Nucleus accumbens (tissue), 56 donors: Measurements from ENCODE around the gene KCNE2.
"Not testable (repeated sequence)": the region's sequence is repeated elsewhere in the genome, so short reads cannot be mapped to it uniquely, and the experiment has no call there.

Source experiments
- DNase-seq, 56 donors: peaks; one replicate each; lab custom pipeline; 2025; lab: John Stamatoyannopoulos, UW

KCNE2 gene

DNA sequence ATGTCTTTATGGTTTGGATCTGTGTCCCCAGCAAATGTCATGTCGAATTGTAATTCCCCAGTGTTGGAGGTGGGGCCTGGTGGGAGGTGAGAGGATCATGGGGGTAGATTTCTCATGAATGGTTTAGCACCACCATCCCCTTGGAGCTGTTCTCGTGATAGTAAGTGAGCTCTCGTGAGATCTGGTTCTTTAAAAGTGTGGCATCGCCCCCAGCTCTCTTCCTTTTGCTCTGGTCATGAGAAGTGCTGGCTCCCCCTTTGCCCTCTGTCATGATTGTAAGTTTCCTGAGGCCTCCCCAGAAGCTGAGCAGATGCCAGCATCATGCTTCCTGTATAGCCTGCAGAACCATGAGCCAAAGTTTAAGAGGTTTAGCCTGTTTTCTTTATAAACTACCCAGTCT is 11.2 kb upstream of the KCNE2 start:
- no peak for DNase-seq

DNA sequence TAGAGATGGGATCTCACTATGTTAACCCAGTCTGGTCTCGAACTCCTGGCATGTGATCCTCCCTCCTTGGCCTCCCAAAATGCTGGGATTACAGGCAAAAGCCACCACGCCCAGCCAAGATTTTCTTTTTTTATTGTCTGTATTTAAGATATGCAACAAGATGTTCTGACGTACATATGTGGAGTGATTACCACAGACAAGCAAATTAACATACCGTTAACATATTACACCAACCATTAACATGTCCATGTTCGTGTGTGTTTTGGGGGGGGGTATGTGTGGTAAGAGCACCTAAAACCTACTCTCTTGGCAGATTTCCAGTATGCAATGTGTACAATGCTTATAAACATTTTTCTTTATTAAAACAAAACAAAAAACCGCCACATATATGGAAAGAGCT is 10.6 kb upstream of the KCNE2 start:
- no peak for DNase-seq

DNA sequence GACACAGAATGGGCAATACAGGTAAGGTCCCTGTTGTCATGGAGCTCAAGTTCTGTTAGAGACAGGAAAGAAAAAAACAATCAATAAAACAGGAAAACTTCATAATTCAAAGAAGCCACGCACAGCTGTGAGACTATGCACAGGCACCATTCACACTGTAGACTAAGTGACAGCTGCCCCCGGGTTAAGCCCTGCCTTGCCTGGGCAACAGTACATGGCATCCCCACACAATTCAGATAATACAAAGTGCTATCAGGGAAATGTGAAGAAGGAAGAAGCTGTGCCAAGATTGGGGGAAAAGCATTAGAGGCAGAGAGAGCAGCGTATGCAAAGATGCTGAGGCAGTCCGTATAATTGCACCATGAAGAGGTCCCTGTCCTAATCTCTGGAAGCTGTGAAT is 9.0 kb upstream of the KCNE2 start:
- no peak for DNase-seq

DNA sequence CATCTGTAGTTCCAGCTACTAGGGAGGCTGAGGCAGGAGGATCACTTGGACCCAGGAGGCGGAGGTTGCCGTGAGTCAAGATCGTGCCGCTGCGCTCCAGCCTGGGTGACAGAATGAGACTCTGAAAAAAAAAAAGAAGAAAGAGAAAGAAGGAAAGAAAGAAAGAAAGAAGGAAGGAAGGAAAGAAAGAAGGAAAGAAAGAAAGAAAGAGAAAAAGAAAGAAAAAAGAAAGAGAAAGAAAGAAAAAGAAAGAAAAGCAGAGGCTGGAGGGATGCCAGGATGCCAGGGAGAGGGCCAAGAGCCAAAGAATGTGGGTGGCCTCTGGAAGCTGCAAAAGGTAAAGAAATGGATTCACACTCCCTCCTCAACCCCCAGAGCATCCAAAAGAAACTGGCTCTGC is 8.2 kb upstream of the KCNE2 start:
- no peak for DNase-seq

DNA sequence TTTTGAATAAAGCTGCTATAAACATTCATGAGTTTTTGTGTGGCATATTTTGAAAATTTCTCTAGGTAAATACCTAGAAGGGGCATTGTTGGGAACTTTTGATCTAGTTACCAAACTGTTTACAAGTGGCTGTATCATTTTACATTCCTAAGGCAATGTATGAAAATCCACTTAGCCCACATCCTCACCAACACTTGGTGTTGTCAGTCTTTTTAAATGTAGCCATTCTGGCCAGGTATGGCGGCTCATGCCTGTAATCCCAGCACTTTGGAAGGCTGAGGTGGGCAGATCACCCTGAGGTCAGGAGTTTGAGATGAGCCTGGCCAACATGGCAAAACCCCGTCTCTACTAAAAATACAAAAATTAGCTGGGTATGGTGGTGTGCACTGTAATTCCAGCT is 5.9 kb upstream of the KCNE2 start:
- no peak for DNase-seq

DNA sequence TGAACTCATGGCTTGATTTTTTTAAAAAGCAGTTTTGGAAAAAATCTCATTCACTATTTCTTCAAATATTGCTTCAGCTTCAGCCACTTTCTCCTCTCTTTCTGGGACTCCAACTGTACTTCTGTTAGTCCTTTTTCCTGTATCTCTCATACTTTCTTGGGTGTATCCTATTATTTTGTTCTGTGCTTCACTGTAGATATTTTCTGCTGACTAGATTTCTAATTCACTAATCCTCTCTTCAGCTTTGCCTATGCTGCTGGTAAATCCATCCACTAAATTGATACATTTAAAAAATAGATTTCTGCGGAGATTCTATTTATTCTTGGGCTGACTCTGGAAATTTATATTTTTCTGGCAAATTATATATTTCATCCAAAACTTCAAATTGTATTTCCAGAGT is 4.9 kb upstream of the KCNE2 start:
- DNase-seq = no peak

DNA sequence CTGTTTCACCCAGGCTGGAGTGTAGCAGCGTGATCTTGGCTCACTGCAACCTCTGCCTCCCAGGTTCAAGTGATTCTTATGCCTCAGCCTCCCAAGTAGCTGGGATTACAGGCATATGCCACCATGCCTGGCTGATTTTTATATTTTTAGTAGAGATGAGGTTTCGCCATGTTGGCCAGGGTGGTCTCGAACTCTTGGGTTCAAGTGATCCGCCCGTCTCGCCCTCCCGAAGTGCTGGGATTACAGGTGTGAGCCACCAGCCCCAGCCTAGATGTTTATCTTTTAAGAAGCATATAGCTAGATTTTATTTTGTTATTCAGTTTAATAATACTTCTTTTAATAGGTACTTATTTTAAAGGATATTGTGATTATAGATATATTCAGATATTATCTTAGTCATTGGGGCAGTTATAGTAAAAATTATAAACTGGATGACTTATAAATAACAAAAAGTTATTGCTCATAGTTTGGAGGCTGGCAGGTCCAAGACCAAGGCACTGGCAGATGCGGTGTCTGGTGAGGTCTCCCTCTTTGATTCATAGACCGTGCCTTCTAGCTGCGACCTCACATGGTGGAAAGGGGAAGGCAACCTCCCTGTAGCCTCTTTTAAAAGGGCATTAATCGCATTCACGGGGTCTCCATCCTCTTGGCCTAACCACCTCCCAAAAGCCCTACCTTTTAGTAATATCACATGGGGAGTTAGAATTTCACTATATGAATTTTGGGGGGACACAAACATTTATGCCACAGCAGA is 3.1 kb upstream of the KCNE2 start:
- DNase-seq = no peak

DNA sequence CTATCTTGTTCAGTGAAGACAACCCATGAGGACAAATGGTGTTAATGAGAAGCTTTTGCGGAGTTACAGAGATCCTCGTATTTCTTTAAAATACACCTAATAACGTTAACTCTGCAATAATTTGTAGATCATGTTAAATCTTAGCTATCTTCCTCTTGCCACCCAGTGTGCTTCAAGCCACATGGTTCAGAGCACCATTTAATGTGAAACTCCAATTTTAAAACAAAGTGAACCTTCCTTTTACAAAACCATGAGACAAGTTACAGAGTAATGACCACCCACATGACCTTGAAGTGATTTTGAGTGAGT is 1.7 kb upstream of the KCNE2 start:
- no peak for DNase-seq

DNA sequence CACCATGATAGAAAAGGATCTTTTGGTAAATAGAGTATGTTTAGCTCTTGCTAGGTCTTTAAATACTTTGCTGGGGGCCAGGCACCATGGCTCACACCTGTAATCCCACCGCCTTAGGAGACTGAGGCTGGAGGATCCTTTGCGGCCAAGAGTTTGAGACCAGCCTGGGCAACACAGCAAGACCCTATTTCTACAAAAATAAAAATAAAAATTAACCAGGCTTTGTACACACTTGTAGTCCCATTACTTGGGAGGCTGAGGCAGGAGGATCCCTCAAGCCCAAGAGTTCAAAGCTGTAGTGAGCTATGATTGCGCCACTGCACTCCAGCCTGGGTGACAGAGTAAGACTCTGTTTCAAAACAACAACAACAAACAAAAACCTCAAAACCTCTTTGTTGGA is 1.1 kb upstream of the KCNE2 start:
- no peak for DNase-seq

DNA sequence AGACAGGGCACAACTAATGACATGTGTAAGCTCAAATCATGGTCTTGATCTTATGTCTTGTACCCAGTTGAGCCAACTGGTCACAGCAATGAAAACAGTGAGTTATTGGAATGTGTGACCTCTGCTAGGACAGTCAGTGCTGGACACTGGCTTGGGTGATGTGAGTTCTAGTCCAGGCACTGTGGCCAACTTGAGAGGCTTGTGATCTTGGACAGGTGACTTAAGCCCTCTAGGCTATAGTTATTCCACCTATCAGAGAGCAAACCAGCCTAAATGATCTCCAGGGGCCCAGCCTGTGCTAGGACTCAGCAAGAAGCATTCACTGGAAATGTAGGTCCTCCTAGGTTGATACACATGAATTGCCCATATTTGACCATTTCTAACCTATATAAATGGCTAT is 1.1 kb downstream of the KCNE2 start:
- no peak for DNase-seq

DNA sequence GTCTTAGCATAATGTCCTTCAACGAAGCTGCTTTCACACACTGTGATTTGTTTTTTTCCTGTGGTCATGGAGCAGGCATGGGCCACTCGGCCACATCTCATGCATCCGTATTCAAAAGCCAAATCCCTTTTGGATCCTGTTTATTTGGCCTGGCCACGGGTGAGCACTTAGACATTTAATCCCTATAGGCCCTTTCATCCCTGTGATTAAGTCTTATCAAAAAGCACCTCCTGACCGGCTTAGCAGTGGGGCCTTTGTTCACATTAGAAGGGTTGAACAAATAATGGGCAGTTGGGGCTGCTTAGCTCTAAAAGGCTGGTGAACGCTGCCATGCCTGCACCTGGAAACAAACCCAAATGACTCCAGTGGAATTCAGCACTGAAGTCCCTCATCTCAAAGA is 2.0 kb downstream of the KCNE2 start:
- DNase-seq = no peak

DNA sequence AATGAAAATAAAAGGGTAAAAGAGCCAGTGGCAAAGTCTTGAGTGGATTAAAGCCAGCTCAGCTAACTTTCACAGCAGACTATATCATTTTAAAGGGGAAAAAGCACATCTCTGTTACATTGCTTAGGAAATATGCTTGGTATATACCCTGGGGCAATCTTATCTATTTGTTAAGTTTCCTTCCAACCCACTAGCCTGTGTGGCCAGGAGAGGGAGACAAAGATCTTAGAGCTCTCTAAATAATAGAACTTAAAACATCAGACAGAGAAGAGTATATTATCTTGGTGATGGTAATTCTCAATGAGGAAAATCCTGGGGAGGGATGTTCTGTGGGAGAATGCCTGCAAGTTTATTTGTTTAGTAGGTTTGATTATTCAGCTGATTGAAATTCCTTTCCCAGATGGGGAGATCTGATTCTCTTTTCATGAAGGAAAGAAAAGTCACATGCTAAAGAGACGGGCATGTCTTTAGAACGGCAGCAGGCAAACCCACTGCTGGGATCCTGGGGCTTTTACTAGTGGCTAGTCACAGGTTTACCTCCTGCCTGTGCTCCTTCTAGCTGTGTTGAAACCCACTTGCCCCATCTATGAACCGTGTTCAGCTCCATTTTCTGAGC is 3.6 kb downstream of the KCNE2 start:
- DNase-seq = peak in 8 of 56 donors; percentile 3 to 62 (median 12)

DNA sequence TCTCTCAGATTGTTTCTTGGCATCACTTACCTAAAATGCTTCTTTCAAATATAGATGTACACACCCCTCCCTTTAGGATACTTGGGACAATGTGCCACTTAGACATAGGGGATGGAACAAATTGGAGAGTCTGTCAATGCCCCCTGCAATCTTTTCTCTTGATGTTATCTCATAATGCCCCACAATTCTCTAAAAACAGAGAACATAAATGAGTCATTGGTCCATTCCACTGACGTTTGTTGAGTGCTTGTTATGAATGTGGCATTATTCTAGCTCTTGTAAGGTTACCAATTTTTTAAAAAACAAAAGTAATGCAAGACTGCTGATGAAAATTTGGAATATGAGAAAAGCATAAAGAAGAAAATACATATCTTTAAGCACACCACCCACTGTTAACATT is 5.9 kb downstream of the KCNE2 start:
- no peak for DNase-seq

DNA sequence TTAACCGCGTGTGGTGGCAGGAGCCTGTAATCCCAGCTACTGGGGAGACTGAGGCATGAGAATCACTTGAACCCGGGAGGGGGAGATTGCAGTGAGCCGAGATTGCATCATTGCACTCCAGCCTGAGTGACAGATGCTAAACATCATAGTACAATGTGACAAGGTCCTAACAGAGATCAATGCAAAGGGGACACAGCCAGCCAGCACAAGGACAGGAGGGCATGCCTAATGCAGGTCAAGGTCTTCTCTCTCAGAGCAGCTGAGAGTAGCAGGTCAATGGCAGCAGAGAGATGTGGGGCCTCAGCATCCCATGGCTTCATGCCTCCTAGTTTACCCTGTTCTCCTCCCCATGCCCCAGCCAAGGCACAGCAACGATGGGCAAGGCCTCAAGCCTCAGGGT is 8.5 kb downstream of the KCNE2 start:
- no peak for DNase-seq

DNA sequence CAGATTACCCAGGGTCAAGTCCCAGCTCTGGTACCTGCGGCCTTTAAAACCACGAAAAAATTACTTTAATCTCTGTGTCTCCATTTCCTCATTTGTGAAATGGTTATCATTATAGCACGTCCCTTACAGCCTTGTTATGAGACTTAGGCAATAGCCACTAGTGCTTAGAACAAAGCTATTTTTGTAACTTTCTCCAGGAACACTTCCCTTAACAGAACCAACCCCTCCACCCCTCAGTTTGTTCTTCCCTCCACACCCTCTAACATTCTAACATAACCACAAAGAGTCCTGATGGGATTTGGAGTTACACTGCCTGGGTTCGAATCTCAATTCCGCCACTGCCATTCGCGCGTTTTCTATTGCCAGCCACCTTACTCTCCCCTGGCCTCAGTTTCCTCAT is 10.7 kb downstream of the KCNE2 start:
- DNase-seq = not testable (repeated sequence)

DNA sequence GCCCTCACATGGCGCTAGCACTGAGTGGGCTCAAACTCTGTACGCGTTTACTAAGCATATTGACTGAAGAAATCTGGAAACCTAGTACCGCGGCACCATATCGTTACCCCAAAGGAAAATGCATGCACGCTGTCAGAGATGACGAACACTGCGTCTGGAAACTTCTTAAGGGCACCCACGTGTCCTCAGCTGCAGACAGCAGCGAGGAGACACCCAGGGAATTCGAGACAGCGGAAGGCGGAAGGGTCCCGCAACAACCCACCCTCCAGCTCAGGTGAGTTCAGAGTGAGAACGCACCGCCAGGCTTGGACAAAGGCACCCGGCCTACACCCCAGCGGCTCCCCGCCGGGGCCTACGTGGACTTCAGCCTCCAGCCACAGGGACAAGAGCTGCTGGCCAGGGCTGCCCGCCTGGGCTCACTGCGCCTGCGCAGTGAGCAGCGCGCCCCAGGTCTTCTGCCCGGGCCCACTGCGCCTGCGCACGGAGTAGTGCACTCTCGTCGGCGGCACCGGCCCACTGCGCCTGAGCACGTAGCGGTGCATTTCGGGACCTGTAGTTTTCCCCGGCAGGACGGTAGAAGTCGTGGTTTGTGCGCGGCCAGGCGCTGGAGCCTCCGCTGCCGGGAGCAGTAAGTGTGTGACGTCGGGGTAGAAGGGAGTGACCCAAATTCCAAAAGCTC is 11.3 kb downstream of the KCNE2 start, which contains the start of gene SMIM11:
Gene SMIM11, plus strand, starts transcription at position 568 of the 679 bp plus-strand sequence. CDS start 3,998 bp downstream, outside the sequence.
- not testable (repeated sequence) for DNase-seq

DNA sequence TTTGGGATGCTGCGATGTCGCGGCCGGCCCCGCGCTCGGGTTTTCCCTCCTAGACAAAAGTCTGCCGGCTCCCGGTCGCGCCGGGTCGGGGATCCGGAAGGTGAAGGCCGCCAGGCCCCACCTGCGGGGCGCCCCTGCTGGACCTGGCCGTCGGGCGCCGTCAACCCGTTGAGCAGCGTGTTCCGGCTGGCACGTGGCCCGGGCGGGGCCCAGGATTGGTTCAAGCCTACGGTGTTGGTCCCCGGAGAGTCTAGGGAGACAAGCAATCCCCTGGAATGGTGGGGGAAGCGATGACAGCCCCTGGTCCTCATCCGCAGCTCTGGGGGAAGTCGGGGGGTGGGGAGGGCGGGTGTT is 11.8 kb downstream of the KCNE2 start:
- DNase-seq = not testable (repeated sequence)

DNA sequence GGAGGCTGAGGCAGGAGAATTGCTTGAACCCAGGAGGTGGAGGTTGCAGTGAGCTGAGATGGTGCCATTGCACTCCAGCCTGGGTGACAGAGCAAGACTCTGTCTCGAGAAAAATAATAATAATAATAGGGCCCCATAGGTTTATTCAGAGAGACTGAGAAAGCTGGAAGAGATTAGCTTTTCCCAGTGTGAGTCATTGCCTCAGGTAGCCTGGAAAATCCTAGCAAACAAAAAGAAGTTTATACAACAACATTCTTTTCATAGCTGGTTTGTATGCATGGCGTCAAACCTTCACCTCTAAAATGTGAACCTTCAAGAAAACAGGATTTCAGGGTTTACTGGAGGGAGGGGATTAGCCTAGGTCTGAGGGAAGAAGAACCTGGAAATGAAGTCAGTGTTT is 19.3 kb downstream of the KCNE2 start:
- not testable (repeated sequence) for DNase-seq

DNA sequence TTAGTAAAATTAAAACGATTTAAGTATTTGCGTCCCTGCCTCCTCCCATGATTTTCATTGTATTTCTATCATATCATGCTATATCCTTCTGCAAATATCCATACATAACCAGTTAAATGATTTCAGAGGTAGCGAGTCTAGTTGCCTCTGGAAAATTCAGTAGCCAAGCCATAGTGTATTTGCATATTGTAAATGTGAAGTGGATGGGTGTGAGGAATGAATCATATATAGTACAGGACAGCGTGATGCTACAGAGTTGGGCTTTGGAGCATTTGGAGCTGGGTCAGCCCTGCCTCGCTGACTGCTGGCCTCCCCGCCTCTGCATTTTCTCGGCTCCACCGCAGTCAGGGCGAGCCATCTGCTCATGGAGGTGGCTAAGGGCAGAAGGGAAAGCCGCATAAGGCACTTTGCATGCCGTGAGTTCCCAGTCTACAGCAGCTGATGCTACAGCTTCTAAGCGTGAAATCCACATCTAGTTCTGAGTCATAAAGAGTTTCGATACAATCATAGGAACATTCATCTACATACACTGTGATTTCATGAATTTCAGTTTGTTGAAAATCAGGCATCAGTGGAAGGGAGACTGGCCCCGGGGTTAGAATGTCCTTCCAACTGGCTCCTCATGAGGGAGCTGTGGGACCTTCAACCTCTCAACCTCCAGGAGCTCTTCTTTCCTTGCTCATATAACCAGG is 20.1 kb downstream of the KCNE2 start:
- DNase-seq = not testable (repeated sequence)

DNA sequence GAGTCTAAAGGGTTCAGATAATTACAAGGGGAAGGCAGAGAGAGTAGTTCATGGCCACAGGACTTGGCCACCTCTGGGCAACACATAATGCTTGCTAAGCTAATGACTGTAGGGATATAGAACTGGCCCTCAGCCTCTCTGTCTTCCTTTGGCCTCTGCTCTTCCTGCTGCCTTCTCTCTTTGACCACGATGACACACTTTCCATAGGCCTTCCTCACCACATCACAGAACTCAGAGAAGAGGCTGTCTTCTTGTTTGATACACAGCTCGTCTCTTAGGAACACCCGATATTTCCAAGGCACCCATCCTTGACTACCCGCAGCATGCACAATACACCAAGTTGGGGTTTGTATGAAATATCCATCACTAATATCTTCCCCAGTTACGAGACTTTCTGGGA is 36.7 kb downstream of the KCNE2 start:
- not testable (repeated sequence) for DNase-seq

DNA sequence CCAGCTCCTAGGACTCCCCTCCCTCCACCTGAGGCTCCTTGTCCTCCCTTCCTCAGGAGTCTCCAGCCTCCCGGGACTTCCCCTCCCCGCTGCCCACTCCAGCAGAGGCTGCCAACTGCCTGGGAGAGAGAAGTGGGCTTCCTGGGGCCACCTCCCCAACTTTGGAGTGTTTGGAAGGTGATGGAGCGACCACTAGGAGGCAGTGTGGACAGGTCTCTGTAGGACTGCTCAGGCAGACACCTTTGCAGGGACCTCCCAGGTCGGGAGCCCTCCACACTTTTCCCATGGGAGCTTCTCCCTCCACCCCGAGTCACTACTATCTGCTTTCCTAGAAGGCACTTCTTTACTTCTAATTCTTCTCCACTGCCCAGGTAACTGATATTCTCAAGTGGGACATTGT is 40.9 kb downstream of the KCNE2 start:
- not testable (repeated sequence) for DNase-seq
